BE2C (cell line): ENCODE results near the gene ADGRG4.

Experiments used
- DNase-seq: peaks from one replicate; pipeline ENCODE4 v3.0.0-alpha.2; 2020
- H3K27me3 ChIP-seq: fragments of 250-450 bp; sonication (Bioruptor Pico); 2 replicates; pipeline ENCODE4 v1.5.1; 2020; ENCODE audit warnings: mild to moderate bottlenecking
- H3K36me3 ChIP-seq: fragments of 250-450 bp; sonication (Bioruptor Pico); 2 replicates; pipeline ENCODE4 v1.5.1; 2020; ENCODE audit warnings: mild to moderate bottlenecking
- H3K4me1 ChIP-seq: fragments of 250-450 bp; sonication (Bioruptor Pico); 2 replicates; pipeline ENCODE4 v1.5.1; 2020
- H3K4me3 ChIP-seq: 2 replicates; pipeline ENCODE4 v1.5.1; 2011; ENCODE audit warnings: low read depth, low read length
- H3K9me3 ChIP-seq: fragments of 250-450 bp; sonication (Bioruptor Pico); 2 replicates; pipeline ENCODE4 v1.5.1; 2020
- TF ChIP-seq, protein P1 (sequence below): IDR thresholded peaks from 2 replicates; pipeline ENCODE4 v1.5.1; 2012; ENCODE audit warnings: mild to moderate bottlenecking, low read depth, low read length

Gene ADGRG4

DNA sequence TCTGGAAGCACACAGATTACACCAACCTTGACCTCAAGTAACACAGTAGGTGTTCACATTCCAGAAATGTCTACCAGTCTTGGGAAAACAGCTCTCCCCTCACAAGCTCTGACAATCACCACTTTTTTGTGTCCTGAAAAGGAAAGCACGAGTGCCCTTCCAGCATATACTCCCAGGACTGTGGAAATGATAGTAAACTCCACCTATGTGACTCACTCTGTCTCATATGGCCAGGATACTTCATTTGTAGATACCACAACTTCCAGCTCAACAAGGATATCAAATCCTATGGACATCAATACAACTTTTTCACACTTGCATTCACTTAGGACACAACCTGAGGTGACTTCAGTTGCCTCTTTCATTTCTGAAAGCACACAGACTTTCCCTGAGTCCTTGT, 46.9 kb downstream of the ADGRG4 start:
- Histone ChIP-seq H3K4me3 (no peak overlapping the region), H3K9me3 (no peaks in the 10 kb centered on the region), H3K36me3 (no peaks in the 10 kb centered on the region), H3K4me1 (no peaks in the 10 kb centered on the region), H3K27me3 (no peaks in the 10 kb centered on the region)
- DNase-seq: no peak
- TF ChIP-seq, protein P1, sequence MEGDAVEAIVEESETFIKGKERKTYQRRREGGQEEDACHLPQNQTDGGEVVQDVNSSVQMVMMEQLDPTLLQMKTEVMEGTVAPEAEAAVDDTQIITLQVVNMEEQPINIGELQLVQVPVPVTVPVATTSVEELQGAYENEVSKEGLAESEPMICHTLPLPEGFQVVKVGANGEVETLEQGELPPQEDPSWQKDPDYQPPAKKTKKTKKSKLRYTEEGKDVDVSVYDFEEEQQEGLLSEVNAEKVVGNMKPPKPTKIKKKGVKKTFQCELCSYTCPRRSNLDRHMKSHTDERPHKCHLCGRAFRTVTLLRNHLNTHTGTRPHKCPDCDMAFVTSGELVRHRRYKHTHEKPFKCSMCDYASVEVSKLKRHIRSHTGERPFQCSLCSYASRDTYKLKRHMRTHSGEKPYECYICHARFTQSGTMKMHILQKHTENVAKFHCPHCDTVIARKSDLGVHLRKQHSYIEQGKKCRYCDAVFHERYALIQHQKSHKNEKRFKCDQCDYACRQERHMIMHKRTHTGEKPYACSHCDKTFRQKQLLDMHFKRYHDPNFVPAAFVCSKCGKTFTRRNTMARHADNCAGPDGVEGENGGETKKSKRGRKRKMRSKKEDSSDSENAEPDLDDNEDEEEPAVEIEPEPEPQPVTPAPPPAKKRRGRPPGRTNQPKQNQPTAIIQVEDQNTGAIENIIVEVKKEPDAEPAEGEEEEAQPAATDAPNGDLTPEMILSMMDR: no peak

- Histone ChIP-seq H3K4me1 (no peaks in the 10 kb centered on the region), H3K27me3 (no peaks in the 10 kb centered on the region), H3K36me3 (no peaks in the 10 kb centered on the region), H3K9me3 (no peaks in the 10 kb centered on the region), H3K4me3 (no peak overlapping the region)
- TF ChIP-seq, protein P1: no peak
- no peak for DNase-seq
Measured at GRCh38 chrX:136353526-136354093, 52.8 kb downstream of the ADGRG4 start.

DNA sequence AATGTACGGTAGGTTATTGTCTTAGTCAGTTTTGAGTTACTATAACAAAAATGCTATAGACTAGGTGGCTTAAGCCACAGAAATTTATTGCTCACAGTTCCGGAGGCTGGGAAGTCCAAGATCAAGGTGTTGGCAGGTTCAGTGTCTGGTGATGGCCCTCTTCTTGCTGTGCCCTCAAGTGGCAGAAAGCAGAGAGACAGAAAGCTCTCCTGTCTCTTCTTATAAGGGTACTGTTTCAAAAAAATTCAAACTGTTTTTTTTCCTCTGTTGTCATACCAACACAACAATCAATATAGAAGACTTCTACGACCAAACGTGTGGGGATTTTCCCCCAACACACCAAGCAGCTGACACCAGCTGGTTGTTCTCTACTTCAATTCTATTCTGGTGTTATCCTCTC, 53.4 kb downstream of the ADGRG4 start:
- no peak for DNase-seq
- no peaks in the 10 kb centered on the region for H3K4me1 ChIP-seq
- TF ChIP-seq, protein P1: no peak
- H3K36me3 ChIP-seq: no peaks in the 10 kb centered on the region
- H3K4me3 ChIP-seq: no peak overlapping the region
- H3K9me3 ChIP-seq: no peaks in the 10 kb centered on the region
- no peaks in the 10 kb centered on the region for H3K27me3 ChIP-seq

DNA sequence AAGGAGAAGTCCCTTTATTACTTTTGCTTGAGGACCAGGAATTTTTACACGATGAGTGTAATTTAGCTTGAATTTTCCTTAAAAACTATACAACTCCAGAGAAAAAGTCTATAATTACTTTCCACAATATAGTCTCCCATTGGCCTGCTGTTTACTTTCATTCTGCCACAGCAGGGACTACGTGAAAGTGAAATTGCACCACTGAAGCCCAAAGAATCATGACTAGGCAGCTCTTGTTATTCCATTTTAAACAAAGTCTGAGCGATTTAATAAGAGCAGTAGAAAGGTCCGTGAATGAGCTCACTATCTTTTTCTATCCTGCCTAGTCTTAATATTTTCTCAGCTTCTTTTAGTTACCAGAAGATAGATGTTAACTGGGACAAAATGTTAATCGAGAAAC, 68.6 kb downstream of the ADGRG4 start:
- Histone ChIP-seq H3K4me1 (no peaks in the 10 kb centered on the region), H3K36me3 (no peaks in the 10 kb centered on the region), H3K27me3 (no peaks in the 10 kb centered on the region), H3K9me3 (no peaks in the 10 kb centered on the region), H3K4me3 (no peak overlapping the region)
- TF ChIP-seq, protein P1: no peak
- DNase-seq: no peak

- no peak overlapping the region for H3K4me3 ChIP-seq
- H3K4me1 ChIP-seq: no peaks in the 10 kb centered on the region
- no peak for DNase-seq
- H3K9me3 ChIP-seq: no peaks in the 10 kb centered on the region
- TF ChIP-seq, protein P1: no peak
- H3K36me3 ChIP-seq: no peaks in the 10 kb centered on the region
- H3K27me3 ChIP-seq: no peaks in the 10 kb centered on the region
Measured at GRCh38 chrX:136376713-136377112, 76.0 kb downstream of the ADGRG4 start.

- DNase-seq: no peak
- Histone ChIP-seq H3K9me3 (no peaks in the 10 kb centered on the region), H3K4me1 (no peaks in the 10 kb centered on the region), H3K36me3 (no peaks in the 10 kb centered on the region), H3K4me3 (no peak overlapping the region), H3K27me3 (no peaks in the 10 kb centered on the region)
- TF ChIP-seq, protein P1: no peak
Measured at GRCh38 chrX:136380010-136380769, 79.4 kb downstream of the ADGRG4 start.
